Mesenchymal stem cell (in vitro differentiated cells and primary cell): ENCODE data around the gene SVOP.

Experiments
- DNase-seq: peaks from one replicate; pipeline ENCODE4 v3.0.0-alpha.2; 2013
- H2AFZ ChIP-seq: one replicate; pipeline ENCODE4 v1.6.1; 2013; ENCODE audit warnings: low read depth, mild to moderate bottlenecking, control low read depth, inconsistent platforms, low read length, moderate library complexity
- H2AK5ac ChIP-seq: 2 replicates; pipeline ENCODE4 v1.6.1; 2013; ENCODE audit warnings: low read length, moderate library complexity, mild to moderate bottlenecking, inconsistent platforms; ENCODE audit not compliant: severe bottlenecking
- H2BK120ac ChIP-seq: one replicate; pipeline ENCODE4 v1.6.1; 2013; ENCODE audit warnings: low read depth, mild to moderate bottlenecking, inconsistent platforms, low read length, moderate library complexity
- H2BK12ac ChIP-seq, 2 experiments: one replicate each; pipeline ENCODE4 v1.6.1; 2013; ENCODE audit warnings: inconsistent platforms in 2 of 2, low read length in 2 of 2, mild to moderate bottlenecking in 2 of 2, moderate library complexity in 2 of 2, control low read depth in 1 of 2
- H2BK15ac ChIP-seq: one replicate; pipeline ENCODE4 v1.6.1; 2013; ENCODE audit warnings: mild to moderate bottlenecking, low read depth, inconsistent platforms; ENCODE audit not compliant: poor library complexity, severe bottlenecking
- H2BK5ac ChIP-seq: 2 replicates; pipeline ENCODE4 v1.6.1; 2013; ENCODE audit warnings: low read depth, mild to moderate bottlenecking, low read length, control low read depth, inconsistent platforms; ENCODE audit not compliant: poor library complexity, severe bottlenecking
- H3K14ac ChIP-seq, 2 experiments: one replicate each; pipeline ENCODE4 v1.6.1; 2013; ENCODE audit warnings: inconsistent platforms in 2 of 2, low read length in 2 of 2, control low read depth in 1 of 2, mild to moderate bottlenecking in 1 of 2, moderate library complexity in 1 of 2
- H3K18ac ChIP-seq, 2 experiments: one replicate each; pipeline ENCODE4 v1.6.1; 2013; ENCODE audit warnings: inconsistent platforms in 2 of 2, low read length in 2 of 2, control low read depth in 1 of 2, low read depth in 1 of 2, mild to moderate bottlenecking in 1 of 2
- H3K23ac ChIP-seq, 2 experiments: one replicate each; pipeline ENCODE4 v1.6.1; 2013; ENCODE audit warnings: inconsistent platforms in 2 of 2, low read length in 2 of 2, mild to moderate bottlenecking in 2 of 2, moderate library complexity in 2 of 2, control low read depth in 1 of 2
- H3K27ac ChIP-seq: 2 replicates; pipeline ENCODE4 v1.5.1; 2013; ENCODE audit warnings: mild to moderate bottlenecking, moderate library complexity, low read length, control low read depth, inconsistent platforms; ENCODE audit not compliant: poor library complexity, severe bottlenecking
- H3K27me3 ChIP-seq, 2 experiments: 2 replicates each; pipeline versions ENCODE4 v1.6.1 to v1.7.0; 2013; ENCODE audit warnings: low read length in 2 of 2, mild to moderate bottlenecking in 2 of 2, moderate library complexity in 2 of 2, control low read depth in 1 of 2, inconsistent platforms in 1 of 2; ENCODE audit not compliant: control insufficient read depth in 1 of 2, insufficient read depth in 1 of 2
- H3K36me3 ChIP-seq, 2 experiments: 2 replicates each; pipeline versions ENCODE4 v1.6.1 to v1.7.0; 2013; ENCODE audit warnings: low read length in 2 of 2, control low read depth in 1 of 2, inconsistent platforms in 1 of 2, low read depth in 1 of 2, mild to moderate bottlenecking in 1 of 2; ENCODE audit not compliant: insufficient read depth in 2 of 2, control insufficient read depth in 1 of 2
- H3K4ac ChIP-seq, 2 experiments: one replicate each; pipeline ENCODE4 v1.6.1; 2013; ENCODE audit warnings: inconsistent platforms in 2 of 2, low read length in 2 of 2, mild to moderate bottlenecking in 2 of 2, moderate library complexity in 2 of 2, control low read depth in 1 of 2, low read depth in 1 of 2
- H3K4me1 ChIP-seq: 2 replicates; pipeline ENCODE4 v1.6.1; 2013; ENCODE audit warnings: low read depth, low read length, control low read depth; ENCODE audit not compliant: control insufficient read depth, insufficient read depth
- H3K4me2 ChIP-seq: 2 replicates; pipeline ENCODE4 v1.6.1; 2013; ENCODE audit warnings: low read length, mild to moderate bottlenecking, inconsistent platforms; ENCODE audit not compliant: poor library complexity, severe bottlenecking
- H3K4me3 ChIP-seq, 2 experiments: 2 replicates each; pipeline versions ENCODE4 v1.5.1 to v1.7.0; 2013; ENCODE audit warnings: low read length in 2 of 2, mild to moderate bottlenecking in 2 of 2, control low read depth in 1 of 2, low read depth in 1 of 2; ENCODE audit not compliant: insufficient read depth in 1 of 2
- H3K79me1 ChIP-seq: replicated peaks from 2 replicates; pipeline ENCODE4 v1.6.1; 2013; ENCODE audit warnings: mild to moderate bottlenecking, control low read depth, low read length, inconsistent platforms; ENCODE audit not compliant: poor library complexity, severe bottlenecking
- H3K9ac ChIP-seq: 2 replicates; pipeline ENCODE4 v1.7.0; 2013; ENCODE audit warnings: mild to moderate bottlenecking, low read length, moderate library complexity
- H3K9me3 ChIP-seq: 2 replicates; pipeline ENCODE4 v1.7.0; 2013; ENCODE audit warnings: mild to moderate bottlenecking, low read length; ENCODE audit not compliant: control insufficient read depth
- H4K8ac ChIP-seq: one replicate; pipeline ENCODE4 v1.6.1; 2013; ENCODE audit warnings: inconsistent platforms, mild to moderate bottlenecking, low read length, moderate library complexity
- H4K91ac ChIP-seq: one replicate; pipeline ENCODE4 v1.6.1; 2013; ENCODE audit warnings: mild to moderate bottlenecking, low read length, inconsistent platforms
- WGBS: methylation state at CpG from one replicate; pipeline ENCODE4 v1.1.7; 2013; ENCODE audit warnings: mixed read lengths; 5-methylcytosine and 5-hydroxymethylcytosine counted together

Gene SVOP

GRCh38 chr12:108935159-108935763, 85.6 kb downstream of the SVOP start:
- WGBS: 80% methylated on average over 6 of the region's 7 CpGs
- H2BK5ac ChIP-seq: no peak overlapping the region
- H3K23ac ChIP-seq: no peak overlapping the region
- H3K4me3 ChIP-seq: no peak overlapping the region
- H4K8ac ChIP-seq: no peak overlapping the region
- H3K4ac ChIP-seq: no peak overlapping the region
- peaks cover 32 to 40% of the 10 kb centered on the region in 2 experiments for H3K27me3 ChIP-seq
- no peak overlapping the region for H2BK12ac ChIP-seq
- H3K4me1 ChIP-seq: no peaks in the 10 kb centered on the region
- no peak overlapping the region for H3K9ac ChIP-seq
- H3K14ac ChIP-seq: no peak overlapping the region
- H2BK120ac ChIP-seq: no peak overlapping the region
- no peaks in the 10 kb centered on the region for H3K79me1 ChIP-seq
- H2AFZ ChIP-seq: no peak overlapping the region
- no peaks in the 10 kb centered on the region for H3K9me3 ChIP-seq
- no peaks in the 10 kb centered on the region for H3K36me3 ChIP-seq
- H3K18ac ChIP-seq: no peak overlapping the region
- DNase-seq: no peak
- no peak overlapping the region for H3K27ac ChIP-seq
- H2AK5ac ChIP-seq: no peak overlapping the region
- H2BK15ac ChIP-seq: no peak overlapping the region
- H4K91ac ChIP-seq: no peak overlapping the region
- H3K4me2 ChIP-seq: no peak overlapping the region

GRCh38 chr12:108933949-108934348, 86.9 kb downstream of the SVOP start:
- WGBS: 90% methylated on average over 6 of the region's 6 CpGs
- DNase-seq: no peak

GRCh38 chr12:108930756-108931155, 90.1 kb downstream of the SVOP start:
- Histone ChIP-seq H3K14ac (no peak overlapping the region), H3K4me1 (no peaks in the 10 kb centered on the region), H2BK120ac (no peak overlapping the region), H3K79me1 (no peaks in the 10 kb centered on the region), H2AK5ac (no peak overlapping the region), H3K4me3 (no peak overlapping the region), H3K23ac (no peak overlapping the region), H3K9ac (no peak overlapping the region), H3K18ac (no peak overlapping the region), H4K8ac (no peak overlapping the region), H3K4me2 (no peak overlapping the region), H3K36me3 (no peaks in the 10 kb centered on the region), H2BK12ac (no peak overlapping the region), H2BK15ac (no peak overlapping the region), H3K27ac (no peak overlapping the region), H4K91ac (no peak overlapping the region), H2BK5ac (no peak overlapping the region), H3K9me3 (peaks cover 5% of the 10 kb centered on the region), H3K4ac (no peak overlapping the region), H3K27me3 (peaks cover 6 to 10% of the 10 kb centered on the region in 2 experiments), H2AFZ (no peak overlapping the region)
- no peak for DNase-seq
- 96% methylated on average over 3 of the region's 3 CpGs for WGBS

More at GRCh38 chr12:108933949-108934348, 86.9 kb downstream of the SVOP start:
- Histone ChIP-seq H3K4ac (no peak overlapping the region), H3K27ac (no peak overlapping the region), H2AFZ (no peak overlapping the region), H3K27me3 (peaks cover 29 to 36% of the 10 kb centered on the region in 2 experiments), H3K4me1 (no peaks in the 10 kb centered on the region), H2AK5ac (no peak overlapping the region), H3K9me3 (no peaks in the 10 kb centered on the region), H4K91ac (no peak overlapping the region), H3K36me3 (no peaks in the 10 kb centered on the region), H2BK5ac (no peak overlapping the region), H3K9ac (no peak overlapping the region), H3K23ac (no peak overlapping the region), H3K14ac (no peak overlapping the region), H2BK12ac (no peak overlapping the region), H3K18ac (no peak overlapping the region), H4K8ac (no peak overlapping the region), H3K79me1 (no peaks in the 10 kb centered on the region), H2BK120ac (no peak overlapping the region), H3K4me2 (no peak overlapping the region), H3K4me3 (no peak overlapping the region), H2BK15ac (no peak overlapping the region)

GRCh38 chr12:108930155-108930554, 90.7 kb downstream of the SVOP start:
- H3K4me2 ChIP-seq: no peak overlapping the region
- H3K27me3 ChIP-seq: peaks cover 6 to 7% of the 10 kb centered on the region in 2 experiments
- H3K27ac ChIP-seq: no peak overlapping the region
- no peak overlapping the region for H2BK120ac ChIP-seq
- no peak overlapping the region for H4K91ac ChIP-seq
- H3K36me3 ChIP-seq: no peaks in the 10 kb centered on the region
- no peak overlapping the region for H2BK15ac ChIP-seq
- peaks cover 5% of the 10 kb centered on the region for H3K9me3 ChIP-seq
- H3K79me1 ChIP-seq: no peaks in the 10 kb centered on the region
- H3K4me1 ChIP-seq: no peaks in the 10 kb centered on the region
- H3K23ac ChIP-seq: no peak overlapping the region
- no peak overlapping the region for H2BK5ac ChIP-seq
- H4K8ac ChIP-seq: no peak overlapping the region
- no peak overlapping the region for H3K18ac ChIP-seq
- no peak overlapping the region for H3K9ac ChIP-seq
- no peak overlapping the region for H3K4me3 ChIP-seq
- H2AK5ac ChIP-seq: no peak overlapping the region
- no peak overlapping the region for H2AFZ ChIP-seq
- no peak for DNase-seq
- 69% methylated on average over 2 of the region's 5 CpGs for WGBS
- H3K4ac ChIP-seq: no peak overlapping the region
- no peak overlapping the region for H2BK12ac ChIP-seq
- no peak overlapping the region for H3K14ac ChIP-seq
